Measurements from ENCODE around the gene PKD1L1. TPM values are rescaled to one million over a fixed set of nuclear protein-coding genes. Genes with fewer than 3 reads are reported as not detected.

The PKD1L1 gene
- total RNA-seq, 1 donor from 2014 or later, result 0.89 TPM

DNA sequence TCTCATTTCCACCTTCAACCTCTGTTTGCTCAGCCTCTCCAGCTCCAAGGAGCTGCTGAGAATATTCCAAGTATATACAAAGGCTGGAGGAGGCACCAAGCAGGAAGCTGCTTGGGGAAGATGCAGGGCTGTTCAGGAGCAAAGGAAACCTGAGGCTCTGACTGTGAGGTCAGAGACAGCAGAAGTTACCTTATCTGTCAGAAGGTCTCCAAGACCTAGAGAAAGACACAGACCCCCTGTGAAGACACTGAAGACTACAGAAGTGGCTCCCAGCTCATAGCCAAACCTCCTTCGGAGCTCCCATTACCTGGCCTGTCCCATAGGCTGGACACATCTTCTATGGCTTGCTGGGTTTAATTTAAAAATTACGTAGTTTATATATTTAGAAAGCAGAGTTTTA, 53.2 kb downstream of the PKD1L1 start:
- TF ChIP-seq, protein P1, sequence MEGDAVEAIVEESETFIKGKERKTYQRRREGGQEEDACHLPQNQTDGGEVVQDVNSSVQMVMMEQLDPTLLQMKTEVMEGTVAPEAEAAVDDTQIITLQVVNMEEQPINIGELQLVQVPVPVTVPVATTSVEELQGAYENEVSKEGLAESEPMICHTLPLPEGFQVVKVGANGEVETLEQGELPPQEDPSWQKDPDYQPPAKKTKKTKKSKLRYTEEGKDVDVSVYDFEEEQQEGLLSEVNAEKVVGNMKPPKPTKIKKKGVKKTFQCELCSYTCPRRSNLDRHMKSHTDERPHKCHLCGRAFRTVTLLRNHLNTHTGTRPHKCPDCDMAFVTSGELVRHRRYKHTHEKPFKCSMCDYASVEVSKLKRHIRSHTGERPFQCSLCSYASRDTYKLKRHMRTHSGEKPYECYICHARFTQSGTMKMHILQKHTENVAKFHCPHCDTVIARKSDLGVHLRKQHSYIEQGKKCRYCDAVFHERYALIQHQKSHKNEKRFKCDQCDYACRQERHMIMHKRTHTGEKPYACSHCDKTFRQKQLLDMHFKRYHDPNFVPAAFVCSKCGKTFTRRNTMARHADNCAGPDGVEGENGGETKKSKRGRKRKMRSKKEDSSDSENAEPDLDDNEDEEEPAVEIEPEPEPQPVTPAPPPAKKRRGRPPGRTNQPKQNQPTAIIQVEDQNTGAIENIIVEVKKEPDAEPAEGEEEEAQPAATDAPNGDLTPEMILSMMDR (IDR thresholded peaks at IDR 0.05; ENCODE audit: unreplicated experiment), result no peak
- Mint-ChIP-seq H3K9me3 (ENCODE audit: low read depth) (no peaks in the 10 kb centered on the region), H3K4me1 (ENCODE audit: low read depth) (peaks cover 4% of the 10 kb centered on the region), H3K27ac (no peak overlapping the region), H3K36me3 (ENCODE audit: insufficient read depth) (no peaks in the 10 kb centered on the region), H3K27me3 (peaks cover 10% of the 10 kb centered on the region), H3K4me3 (ENCODE audit: low read depth) (no peak overlapping the region)
- DNase-seq (ENCODE audit: low spot score, unreplicated experiment), result no peak

DNA sequence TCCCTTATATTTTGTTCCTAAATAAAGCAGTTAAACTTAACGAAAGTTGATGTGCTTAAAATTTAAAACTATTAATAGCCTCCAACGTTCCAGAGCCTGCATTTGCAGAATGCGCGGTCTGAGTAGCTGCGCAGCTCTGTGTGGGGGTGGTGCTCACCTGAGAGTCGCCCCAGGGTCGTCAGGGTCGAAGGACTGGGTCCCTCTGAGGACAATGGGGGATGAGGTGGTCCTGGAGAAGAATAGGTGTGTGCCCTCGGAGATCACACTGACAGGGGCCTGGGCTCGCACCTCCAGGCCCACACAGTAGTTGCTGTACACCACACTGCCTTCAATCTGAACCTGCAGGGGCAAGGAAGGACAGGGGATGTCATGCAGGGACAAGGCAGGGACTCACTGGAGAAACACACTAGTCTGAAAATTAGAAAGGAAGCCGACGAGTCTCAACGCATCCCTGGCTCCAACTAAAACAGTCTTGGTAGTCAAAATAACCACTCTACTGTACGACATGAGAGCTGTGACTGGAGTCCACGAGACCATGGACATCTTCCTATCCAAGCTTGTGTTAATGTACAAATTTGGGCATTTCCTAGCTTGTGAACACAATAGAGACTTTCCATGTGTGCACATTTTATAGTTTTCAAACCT, 54.4 kb downstream of the PKD1L1 start:
- TF ChIP-seq, protein P1 (IDR thresholded peaks at IDR 0.05; ENCODE audit: unreplicated experiment), result no peak
- Mint-ChIP-seq H3K9me3 (ENCODE audit: low read depth) (no peaks in the 10 kb centered on the region), H3K4me3 (ENCODE audit: low read depth) (no peak overlapping the region), H3K27ac (no peak overlapping the region), H3K36me3 (ENCODE audit: insufficient read depth) (no peaks in the 10 kb centered on the region), H3K27me3 (peaks cover 10% of the 10 kb centered on the region), H3K4me1 (ENCODE audit: low read depth) (peaks cover 4% of the 10 kb centered on the region)
- no peak for DNase-seq (ENCODE audit: low spot score, unreplicated experiment)

DNA sequence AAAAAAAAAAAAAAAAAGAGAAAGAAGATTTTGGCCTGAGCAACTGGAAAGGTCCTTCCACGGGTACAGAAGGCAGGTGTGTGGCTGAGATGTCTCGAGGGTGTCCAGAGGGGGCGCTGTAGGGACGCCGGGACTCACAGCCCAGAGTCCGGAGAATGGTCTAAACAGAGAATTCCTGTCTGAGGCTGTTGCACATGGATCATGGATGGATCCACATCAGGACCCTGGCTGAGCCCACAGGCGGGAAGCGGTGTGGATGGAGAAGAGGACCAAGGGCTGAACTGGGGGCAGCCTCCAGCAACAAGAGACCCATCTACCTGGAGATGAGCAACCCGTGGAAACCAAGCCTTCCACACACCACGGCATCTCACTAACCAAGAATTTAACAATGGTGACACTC, 55.0 kb downstream of the PKD1L1 start:
- H3K9me3 Mint-ChIP-seq (ENCODE audit: low read depth), result no peaks in the 10 kb centered on the region
- H3K4me1 Mint-ChIP-seq (ENCODE audit: low read depth), result peaks cover 4% of the 10 kb centered on the region
- TF ChIP-seq, protein P1 (IDR thresholded peaks at IDR 0.05; ENCODE audit: unreplicated experiment), result peak; percentile 57
- peak; percentile 20 for DNase-seq (ENCODE audit: low spot score, unreplicated experiment)
- H3K27me3 Mint-ChIP-seq, result peaks cover 10% of the 10 kb centered on the region
- H3K36me3 Mint-ChIP-seq (ENCODE audit: insufficient read depth), result no peaks in the 10 kb centered on the region
- H3K27ac Mint-ChIP-seq, result no peak overlapping the region
- no peak overlapping the region for H3K4me3 Mint-ChIP-seq (ENCODE audit: low read depth)

DNA sequence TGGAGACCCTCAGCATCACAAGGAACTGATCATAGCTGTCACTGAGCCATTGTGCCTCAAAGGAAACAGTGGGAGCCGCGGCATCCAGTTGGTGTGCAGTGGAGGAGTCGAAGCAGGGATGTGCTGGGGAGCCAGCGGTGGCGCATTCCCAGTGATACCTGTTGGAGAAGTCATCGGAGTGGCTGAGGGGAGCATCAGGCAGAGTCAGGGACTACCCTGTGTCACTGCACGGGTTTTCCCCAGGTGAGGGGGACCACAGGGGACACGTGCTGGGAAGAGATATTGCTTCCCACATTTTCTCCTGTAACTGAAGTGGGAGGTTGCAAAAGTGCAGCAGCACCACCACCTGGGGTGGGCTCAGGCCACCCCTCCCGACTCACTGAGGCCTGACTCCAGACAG, 57.7 kb downstream of the PKD1L1 start:
- Mint-ChIP-seq H3K9me3 (ENCODE audit: low read depth) (no peaks in the 10 kb centered on the region), H3K27ac (no peak overlapping the region), H3K4me1 (ENCODE audit: low read depth) (no peaks in the 10 kb centered on the region), H3K36me3 (ENCODE audit: insufficient read depth) (no peaks in the 10 kb centered on the region), H3K27me3 (no peaks in the 10 kb centered on the region), H3K4me3 (ENCODE audit: low read depth) (no peak overlapping the region)
- TF ChIP-seq, protein P1 (IDR thresholded peaks at IDR 0.05; ENCODE audit: unreplicated experiment), result no peak
- DNase-seq (ENCODE audit: low spot score, unreplicated experiment), result no peak

DNA sequence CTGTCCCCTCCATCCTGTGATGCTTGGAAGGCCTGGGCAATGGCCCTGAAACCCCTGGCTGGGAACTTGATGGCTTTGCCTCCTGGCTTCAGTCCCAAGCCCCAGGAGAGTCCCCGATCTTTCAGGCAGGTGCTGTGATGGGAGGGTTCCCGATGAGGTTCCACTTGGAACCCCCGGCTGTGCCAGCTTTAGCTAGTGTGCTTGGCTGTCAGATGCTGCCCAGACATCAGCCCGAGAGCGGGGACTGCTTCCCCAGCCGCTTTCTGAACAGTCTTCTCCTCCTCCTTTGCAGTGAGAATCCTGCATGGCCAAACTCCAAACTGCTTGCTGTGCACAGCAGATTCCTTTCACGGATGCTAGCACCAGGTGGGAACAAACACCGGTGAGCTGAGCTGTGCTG, 58.1 kb downstream of the PKD1L1 start:
- DNase-seq (ENCODE audit: low spot score, unreplicated experiment), result no peak
- H3K4me3 Mint-ChIP-seq (ENCODE audit: low read depth), result no peak overlapping the region
- H3K4me1 Mint-ChIP-seq (ENCODE audit: low read depth), result no peaks in the 10 kb centered on the region
- TF ChIP-seq, protein P1 (IDR thresholded peaks at IDR 0.05; ENCODE audit: unreplicated experiment), result no peak
- no peaks in the 10 kb centered on the region for H3K36me3 Mint-ChIP-seq (ENCODE audit: insufficient read depth)
- no peaks in the 10 kb centered on the region for H3K9me3 Mint-ChIP-seq (ENCODE audit: low read depth)
- H3K27ac Mint-ChIP-seq, result no peak overlapping the region
- peaks cover under 1% of the 10 kb centered on the region for H3K27me3 Mint-ChIP-seq

Measured in progenitor cell of endocrine pancreas (in vitro differentiated cells).